KMS-11 (cell line): ENCODE measurements around the gene ZFR2.

Experiments
- H2AFZ ChIP-seq: fragments of 200-600 bp; sonication (generic); 2 replicates; pipeline ENCODE4 v1.6.1; 2016; ENCODE audit warnings: antibody characterized with exemption, mixed run types, low read depth
- H3K27ac ChIP-seq: fragments of 200-600 bp; sonication (generic); 2 replicates; pipeline ENCODE4 v1.6.1; 2016; ENCODE audit warnings: mild to moderate bottlenecking, mixed run types
- H3K27me3 ChIP-seq: fragments of 200-600 bp; sonication (generic); 2 replicates; pipeline ENCODE4 v1.6.1; 2017; ENCODE audit warnings: mild to moderate bottlenecking, low read depth, mixed run types, moderate library complexity; ENCODE audit not compliant: insufficient read depth
- H3K36me3 ChIP-seq: fragments of 200-600 bp; sonication (generic); 2 replicates; pipeline ENCODE4 v1.6.1; 2017; ENCODE audit warnings: mild to moderate bottlenecking, mixed run types; ENCODE audit not compliant: insufficient read depth
- H3K4me1 ChIP-seq: fragments of 200-600 bp; sonication (generic); 2 replicates; pipeline ENCODE4 v1.6.1; 2016; ENCODE audit warnings: mild to moderate bottlenecking, low read depth, mixed run types; ENCODE audit not compliant: poor library complexity, severe bottlenecking
- H3K4me2 ChIP-seq: fragments of 200-600 bp; sonication (generic); 2 replicates; pipeline ENCODE4 v1.7.0; 2016; ENCODE audit warnings: mild to moderate bottlenecking, mixed run types
- H3K4me3 ChIP-seq: fragments of 200-600 bp; sonication (generic); IDR thresholded peaks from 2 replicates; pipeline ENCODE4 v1.6.1; 2017; ENCODE audit warnings: low read depth, low read length, mixed read lengths; ENCODE audit not compliant: insufficient read depth
- H3K79me2 ChIP-seq: fragments of 200-600 bp; sonication (generic); 2 replicates; pipeline ENCODE4 v1.6.1; 2016; ENCODE audit warnings: low read depth, mixed run types; ENCODE audit not compliant: insufficient read depth
- H3K9ac ChIP-seq: fragments of 200-600 bp; sonication (generic); 2 replicates; pipeline ENCODE4 v1.6.1; 2016; ENCODE audit warnings: mild to moderate bottlenecking, mixed run types
- H4K20me1 ChIP-seq: fragments of 200-600 bp; sonication (generic); 2 replicates; pipeline ENCODE4 v1.6.1; 2016; ENCODE audit warnings: mild to moderate bottlenecking, mixed run types; ENCODE audit not compliant: insufficient read depth
- CTCF ChIP-seq: fragments of 200-600 bp; sonication (generic); conservative IDR thresholded peaks from 2 replicates; pipeline ENCODE4 v1.6.1; 2017; ENCODE audit warnings: low read depth, mild to moderate bottlenecking, antibody characterized with exemption, low read length, moderate library complexity, mixed read lengths

Gene ZFR2

GRCh38 chr19:3832001-3832400, 36.8 kb downstream of the ZFR2 start:
- Histone ChIP-seq H2AFZ (no peak overlapping the region), H3K4me2 (no peak overlapping the region)

GRCh38 chr19:3831601-3832000, 37.2 kb downstream of the ZFR2 start:
- Histone ChIP-seq H3K36me3 (no peaks in the 10 kb centered on the region), H3K4me1 (no peaks in the 10 kb centered on the region), H3K4me2 (no peak overlapping the region), H3K27me3 (peaks cover 84% of the 10 kb centered on the region), H2AFZ (no peak overlapping the region), H3K79me2 (no peaks in the 10 kb centered on the region), H3K27ac (no peak overlapping the region), H3K9ac (no peak overlapping the region), H4K20me1 (no peaks in the 10 kb centered on the region), H3K4me3 (no peak overlapping the region)
- no peak for TF ChIP-seq CTCF

More at GRCh38 chr19:3832001-3832400, 36.8 kb downstream of the ZFR2 start:
- TF ChIP-seq CTCF = no peak
- Histone ChIP-seq H3K27me3 (peaks cover 83% of the 10 kb centered on the region), H3K4me1 (no peaks in the 10 kb centered on the region), H3K79me2 (no peaks in the 10 kb centered on the region), H4K20me1 (no peaks in the 10 kb centered on the region), H3K4me3 (no peak overlapping the region), H3K27ac (no peak overlapping the region), H3K9ac (no peak overlapping the region), H3K36me3 (no peaks in the 10 kb centered on the region)

- no peak overlapping the region for H3K4me3 ChIP-seq
- no peak overlapping the region for H3K9ac ChIP-seq
- no peaks in the 10 kb centered on the region for H3K36me3 ChIP-seq
- no peaks in the 10 kb centered on the region for H3K79me2 ChIP-seq
- H3K4me2 ChIP-seq = no peak overlapping the region
- no peaks in the 10 kb centered on the region for H3K4me1 ChIP-seq
- peaks cover 84% of the 10 kb centered on the region for H3K27me3 ChIP-seq
- no peak for TF ChIP-seq CTCF
- H3K27ac ChIP-seq = no peak overlapping the region
- no peaks in the 10 kb centered on the region for H4K20me1 ChIP-seq
- no peak overlapping the region for H2AFZ ChIP-seq
Measured at GRCh38 chr19:3830621-3831589, 37.9 kb downstream of the ZFR2 start.

GRCh38 chr19:3827306-3827705, 41.5 kb downstream of the ZFR2 start:
- Histone ChIP-seq H3K27ac (no peak overlapping the region), H3K4me1 (no peaks in the 10 kb centered on the region), H3K9ac (no peak overlapping the region), H2AFZ (no peak overlapping the region), H4K20me1 (no peaks in the 10 kb centered on the region), H3K27me3 (peaks cover 93% of the 10 kb centered on the region), H3K79me2 (no peaks in the 10 kb centered on the region), H3K4me3 (no peak overlapping the region), H3K4me2 (no peak overlapping the region), H3K36me3 (no peaks in the 10 kb centered on the region)
- TF ChIP-seq CTCF = no peak
